ENCODE results near the gene CELF4. TPM values are rescaled to one million over a fixed set of nuclear protein-coding genes. Genes with fewer than 3 reads are reported as not detected.

The CELF4 gene
- total and polyA plus RNA-seq, 2 experiments from 2014 or later, result 1.6 to 2.1 TPM

GRCh38 chr18:37509600-37509999 is 56.0 kb downstream of the CELF4 start:
- no peak for TF ChIP-seq CTCF (IDR thresholded peaks at IDR 0.05; ENCODE audit: low read depth, low read length)
- Histone ChIP-seq H3K9me3 (ENCODE audit: low read depth) (no peaks in the 10 kb centered on the region), H3K27ac (no peak overlapping the region), H3K36me3 (no peaks in the 10 kb centered on the region), H3K4me1 (ENCODE audit: low read depth) (no peaks in the 10 kb centered on the region), H3K4me3 (no peak overlapping the region), H3K27me3 (no peaks in the 10 kb centered on the region)
- DNase-seq (ENCODE audit: low read depth in 1 of 2, low spot score in 1 of 2), result no peak

- H3K9me3 ChIP-seq (ENCODE audit: low read depth), result no peaks in the 10 kb centered on the region
These were observed 57.4 kb downstream of the CELF4 start for GRCh38 chr18:37508207-37508606.

GRCh38 chr18:37507239-37507638 is 58.4 kb downstream of the CELF4 start:
- no peak for DNase-seq (ENCODE audit: low read depth in 1 of 2, low spot score in 1 of 2)
- H3K27me3 ChIP-seq, result no peaks in the 10 kb centered on the region
- H3K36me3 ChIP-seq, result no peaks in the 10 kb centered on the region
- no peak for TF ChIP-seq CTCF (IDR thresholded peaks at IDR 0.05; ENCODE audit: low read depth, low read length)
- H3K4me3 ChIP-seq, result no peak overlapping the region
- H3K27ac ChIP-seq, result no peak overlapping the region
- no peaks in the 10 kb centered on the region for H3K4me1 ChIP-seq (ENCODE audit: low read depth)
- no peaks in the 10 kb centered on the region for H3K9me3 ChIP-seq (ENCODE audit: low read depth)

More at GRCh38 chr18:37508207-37508606, 57.4 kb downstream of the CELF4 start:
- no peaks in the 10 kb centered on the region for H3K27me3 ChIP-seq
- TF ChIP-seq CTCF (IDR thresholded peaks at IDR 0.05; ENCODE audit: low read depth, low read length), result no peak
- no peak for DNase-seq (ENCODE audit: low read depth in 1 of 2, low spot score in 1 of 2)
- no peak overlapping the region for H3K4me3 ChIP-seq
- H3K4me1 ChIP-seq (ENCODE audit: low read depth), result no peaks in the 10 kb centered on the region
- H3K27ac ChIP-seq, result no peak overlapping the region
- H3K36me3 ChIP-seq, result no peaks in the 10 kb centered on the region

- no peak overlapping the region for H3K27ac ChIP-seq
- no peaks in the 10 kb centered on the region for H3K36me3 ChIP-seq
- no peak overlapping the region for H3K4me3 ChIP-seq
- no peaks in the 10 kb centered on the region for H3K9me3 ChIP-seq (ENCODE audit: low read depth)
- no peaks in the 10 kb centered on the region for H3K4me1 ChIP-seq (ENCODE audit: low read depth)
- H3K27me3 ChIP-seq, result no peaks in the 10 kb centered on the region
- no peak for TF ChIP-seq CTCF (IDR thresholded peaks at IDR 0.05; ENCODE audit: low read depth, low read length)
- no peak for DNase-seq (ENCODE audit: low read depth in 1 of 2, low spot score in 1 of 2)
These were observed 59.6 kb downstream of the CELF4 start for GRCh38 chr18:37506001-37506400.

- TF ChIP-seq CTCF (IDR thresholded peaks at IDR 0.05; ENCODE audit: low read depth, low read length), result no peak
- Histone ChIP-seq H3K9me3 (ENCODE audit: low read depth) (no peaks in the 10 kb centered on the region), H3K4me1 (ENCODE audit: low read depth) (no peaks in the 10 kb centered on the region), H3K27ac (no peak overlapping the region), H3K27me3 (no peaks in the 10 kb centered on the region), H3K4me3 (no peak overlapping the region), H3K36me3 (no peaks in the 10 kb centered on the region)
- DNase-seq (ENCODE audit: low read depth in 1 of 2, low spot score in 1 of 2), result no peak
These were observed 60.3 kb downstream of the CELF4 start for GRCh38 chr18:37505321-37505720.

GRCh38 chr18:37502601-37503000 is 63.0 kb downstream of the CELF4 start:
- DNase-seq (ENCODE audit: low read depth in 1 of 2, low spot score in 1 of 2), result no peak
- Histone ChIP-seq H3K9me3 (ENCODE audit: low read depth) (no peaks in the 10 kb centered on the region), H3K27me3 (no peaks in the 10 kb centered on the region)

More at GRCh38 chr18:37502601-37503000, 63.0 kb downstream of the CELF4 start:
- H3K36me3 ChIP-seq, result no peaks in the 10 kb centered on the region
- no peaks in the 10 kb centered on the region for H3K4me1 ChIP-seq (ENCODE audit: low read depth)
- no peak for TF ChIP-seq CTCF (IDR thresholded peaks at IDR 0.05; ENCODE audit: low read depth, low read length)
- H3K27ac ChIP-seq, result no peak overlapping the region
- H3K4me3 ChIP-seq, result no peak overlapping the region
